GM20000 (cell line): ENCODE measurements around the gene C10orf143.

ENCODE experiments used
- DNase-seq: peaks from one replicate; pipeline ENCODE4 v3.0.0; 2012; ENCODE audit warnings: low spot score
- CTCF ChIP-seq: IDR thresholded peaks from 2 replicates; pipeline ENCODE4 v1.5.1; 2012; ENCODE audit warnings: mild to moderate bottlenecking, control low read depth; ENCODE audit errors: extremely low read depth, missing control alignments

C10orf143 gene

DNA sequence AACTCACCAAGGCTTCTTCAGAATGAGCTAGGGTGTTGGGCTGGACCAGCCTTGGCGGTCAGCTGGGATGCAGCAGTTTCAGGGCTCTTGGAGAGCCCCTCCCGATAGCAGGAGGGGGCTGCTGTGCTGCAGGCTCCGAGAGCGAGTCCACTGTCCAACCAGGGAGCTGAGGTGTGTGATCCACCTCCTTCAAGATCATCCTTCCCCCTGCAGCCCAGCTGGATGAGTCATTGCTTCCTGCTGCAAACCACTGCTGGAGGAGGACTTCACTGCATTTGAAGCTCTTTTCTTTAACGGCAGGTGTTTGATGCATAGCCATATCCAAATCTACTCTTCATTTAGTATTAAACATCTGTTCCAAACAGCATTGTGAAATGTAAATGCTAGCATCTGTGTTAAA is 92.4 kb downstream of the C10orf143 start:
- TF ChIP-seq CTCF = no peak
- DNase-seq = no peak

GRCh38 chr10:130017631-130018022 is 93.0 kb downstream of the C10orf143 start:
- DNase-seq = no peak
- no peak for TF ChIP-seq CTCF

DNA sequence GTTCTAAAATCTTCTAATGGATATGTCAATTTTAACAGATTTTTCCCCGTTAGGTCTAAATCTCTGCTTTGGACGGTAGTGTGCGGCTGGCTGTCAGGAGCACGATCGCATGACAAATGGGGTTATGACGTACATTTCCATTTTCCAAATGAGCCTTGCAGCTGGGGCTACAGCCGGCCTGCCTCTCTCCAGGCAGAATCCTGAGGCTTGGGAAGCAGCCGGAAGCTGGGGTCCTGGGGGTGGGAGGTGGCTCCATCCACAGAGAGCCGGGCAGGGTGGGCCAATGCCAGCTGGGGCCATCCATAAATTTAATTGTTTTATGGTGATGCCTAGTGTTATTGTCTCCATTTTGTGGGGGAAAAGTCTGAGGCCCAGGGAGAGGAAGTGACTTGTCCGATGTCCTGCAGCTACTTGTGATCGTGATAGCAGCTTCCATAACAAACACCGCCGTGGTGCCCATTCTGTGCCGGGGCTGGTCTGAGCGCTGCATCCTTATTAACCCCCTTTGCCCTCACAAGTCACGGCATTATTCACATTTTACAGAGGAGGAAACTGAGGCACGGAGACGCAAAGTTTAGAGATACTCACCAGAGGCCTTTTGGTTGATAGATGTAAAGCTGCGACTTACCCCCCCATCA is 93.5 kb downstream of the C10orf143 start:
- DNase-seq = no peak
- TF ChIP-seq CTCF = no peak

- no peak for DNase-seq
- no peak for TF ChIP-seq CTCF
Observed at GRCh38 chr10:130016095-130016494, 94.5 kb downstream of the C10orf143 start.

DNA sequence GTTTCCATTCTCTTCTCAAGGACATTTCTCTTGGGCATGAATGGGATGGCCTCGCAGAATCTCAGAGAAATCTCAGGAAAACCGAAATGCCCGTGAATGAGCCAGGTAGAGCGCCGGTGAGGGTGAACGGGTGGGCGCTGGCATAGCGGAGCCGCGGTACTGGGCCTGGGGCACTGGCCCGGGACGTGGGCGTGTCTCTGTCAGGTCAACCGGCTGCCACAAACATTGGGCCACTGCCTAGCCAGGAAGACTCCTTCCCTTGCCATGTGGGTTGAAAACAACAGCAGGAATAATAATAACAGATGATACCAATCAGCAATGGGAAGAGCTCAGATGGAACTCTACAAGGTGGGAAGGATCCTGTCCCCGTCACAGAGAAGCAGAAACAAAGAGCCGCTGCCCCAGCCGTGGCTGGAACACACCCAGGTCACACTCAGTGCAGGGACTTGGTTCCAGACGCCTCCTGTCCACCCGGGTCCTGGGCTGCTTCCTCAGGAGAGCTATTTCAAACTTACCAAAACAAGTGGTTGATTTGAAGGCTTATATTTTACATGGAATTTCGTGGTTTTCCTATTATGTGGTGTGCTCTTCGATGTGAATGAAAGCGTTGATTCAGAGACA is 95.4 kb downstream of the C10orf143 start:
- DNase-seq = no peak
- no peak for TF ChIP-seq CTCF

DNA sequence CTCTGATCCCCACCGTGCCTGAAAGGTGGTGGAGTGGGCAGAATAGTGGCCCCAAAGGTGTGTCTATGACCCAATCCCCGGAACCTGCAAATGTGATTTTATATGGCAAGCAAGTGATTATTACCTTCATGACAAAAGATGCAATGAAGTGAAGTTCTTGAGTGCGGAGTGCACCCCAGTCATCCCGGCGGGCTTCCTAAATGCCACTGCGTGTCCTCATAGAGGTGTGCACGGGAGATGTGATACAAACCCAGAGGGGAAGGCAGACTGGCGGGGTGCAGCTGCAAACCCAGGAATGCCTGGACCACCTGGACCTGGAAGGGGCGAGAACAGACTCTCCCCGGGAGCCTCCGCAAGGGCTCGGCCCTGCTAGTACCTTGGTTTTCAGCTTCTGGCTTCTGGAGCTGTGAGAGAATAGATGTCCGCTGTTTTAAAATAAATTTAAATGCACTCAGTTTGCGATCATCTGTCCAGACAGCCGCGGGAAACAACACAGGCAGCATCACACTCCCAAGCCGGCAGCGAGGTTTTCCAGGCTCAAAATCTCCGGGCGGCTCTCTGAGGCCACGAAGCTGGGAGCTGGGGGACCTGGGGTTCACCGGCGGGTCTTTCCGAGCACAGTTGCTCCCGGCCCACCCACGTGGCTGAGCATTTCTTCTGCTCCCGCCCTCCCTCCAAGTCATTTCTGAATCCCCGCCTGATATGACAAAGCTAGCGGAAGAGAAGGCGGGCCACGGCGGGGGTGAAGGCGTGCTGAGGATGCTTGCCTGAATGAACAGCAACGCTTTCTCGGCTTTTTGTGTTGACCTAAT is 96.2 kb downstream of the C10orf143 start:
- no peak for DNase-seq
- TF ChIP-seq CTCF = no peak
